Breast epithelium (tissue), 4 donors: ENCODE data around the gene NRG3. TPM values are rescaled to one million over a fixed set of nuclear protein-coding genes. Genes with fewer than 3 reads are reported as not detected.

Source experiments
- DNase-seq, 2 donors: peaks; one replicate each; pipeline ENCODE4 v3.0.0-alpha.2; 2019; ENCODE audit warnings: low spot score in 2 of 2
- H3K27ac ChIP-seq, 2 donors: fragments of 200-600 bp; sonication (generic) in 1 of 2; one replicate each; pipeline ENCODE4 v1.5.1; 2016 to 2019; ENCODE audit warnings: mild to moderate bottlenecking in 1 of 2
- H3K27me3 ChIP-seq, 2 donors: fragments of 200-600 bp; sonication (generic) in 1 of 2; one replicate each; pipeline versions ENCODE4 v1.5.1 to v1.6.0; 2017 to 2019; ENCODE audit warnings: control low read depth in 1 of 2, mild to moderate bottlenecking in 1 of 2
- H3K36me3 ChIP-seq: fragments of 200-600 bp; one replicate; pipeline ENCODE4 v1.5.1; 2019
- H3K4me1 ChIP-seq, 2 donors: fragments of 200-600 bp; sonication (generic); one replicate each; pipeline ENCODE4 v1.5.1; 2016 to 2019; ENCODE audit warnings: control low read depth in 1 of 2
- H3K4me3 ChIP-seq, 3 donors: fragments of 200-600 bp; sonication (generic); 1 replicate in 2 of 3; 2 replicates in 1 of 3; pipeline ENCODE4 v1.5.1; 2016 to 2019; ENCODE audit warnings: mild to moderate bottlenecking in 3 of 3, moderate library complexity in 2 of 3
- H3K9me3 ChIP-seq, 2 donors: fragments of 200-600 bp; sonication (generic) in 1 of 2; one replicate each; pipeline ENCODE4 v1.5.1; 2016 to 2019; ENCODE audit warnings: control low read depth in 1 of 2
- POLR2A ChIP-seq: fragments of 450-650 bp; IDR thresholded peaks from one replicate; pipeline ENCODE4 v1.6.1; 2016; ENCODE audit warnings: antibody characterized with exemption, mild to moderate bottlenecking, moderate library complexity
- POLR2AphosphoS5 ChIP-seq, 3 donors: sonication (generic); formaldehyde crosslinking; IDR thresholded peaks; one replicate each; pipeline ENCODE4 v1.6.1; 2017; ENCODE audit warnings: antibody characterized with exemption in 3 of 3
- intact Hi-C: fragments of 100-400 bp; cut with DNase I; formaldehyde crosslinking; loops from one replicate; pipeline ENCODE4 v1.15.1; 2023; ENCODE audit warnings: low total_unique reads
- total RNA-seq, 3 donors: library from RNA; depleted of rRNA; stranded (reverse); fragments of >200 nt; gene quantifications; one replicate each; pipeline ENCODE4 v1.1.0, GENCODE V29; 2016
- TF ChIP-seq, protein P1 (sequence below), 3 donors: fragments of 450-650 bp; IDR thresholded peaks; one replicate each; pipeline ENCODE4 v1.5.1; 2016 to 2017; ENCODE audit warnings: antibody characterized with exemption in 3 of 3, mild to moderate bottlenecking in 3 of 3, moderate library complexity in 3 of 3

The NRG3 gene
- total RNA-seq, 3 donors from 2014 or later, result 0.16 to 0.88 (median 0.33) TPM

DNA sequence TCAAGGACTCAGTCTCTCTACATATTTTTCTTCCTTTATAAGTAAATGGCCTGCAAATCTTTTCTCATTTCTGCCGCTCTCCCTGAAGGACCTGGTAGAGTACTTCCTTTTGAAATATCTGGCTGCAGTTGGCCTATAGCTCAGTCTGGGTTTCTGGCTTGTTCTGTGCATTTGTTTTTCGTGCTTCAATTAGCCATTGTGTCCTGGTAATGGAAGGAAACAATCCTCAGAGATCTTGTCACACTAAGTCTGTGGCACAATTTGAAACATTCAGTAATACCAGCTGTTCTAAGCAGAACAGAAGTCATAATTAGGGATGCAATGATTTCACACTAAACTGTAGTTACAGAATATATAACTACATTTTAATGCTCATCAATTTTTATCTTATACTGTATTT lies 545.0 kb downstream of the NRG3 start:
- no peaks in the 10 kb centered on the region for H3K36me3 ChIP-seq
- no peaks in the 10 kb centered on the region for H3K4me1 ChIP-seq
- H3K27me3 ChIP-seq, result no peaks in the 10 kb centered on the region
- H3K27ac ChIP-seq, result no peak overlapping the region
- no peaks in the 10 kb centered on the region for H3K9me3 ChIP-seq
- intact Hi-C loops, result no loop called here
- no peak overlapping the region for H3K4me3 ChIP-seq
- TF ChIP-seq, protein P1, sequence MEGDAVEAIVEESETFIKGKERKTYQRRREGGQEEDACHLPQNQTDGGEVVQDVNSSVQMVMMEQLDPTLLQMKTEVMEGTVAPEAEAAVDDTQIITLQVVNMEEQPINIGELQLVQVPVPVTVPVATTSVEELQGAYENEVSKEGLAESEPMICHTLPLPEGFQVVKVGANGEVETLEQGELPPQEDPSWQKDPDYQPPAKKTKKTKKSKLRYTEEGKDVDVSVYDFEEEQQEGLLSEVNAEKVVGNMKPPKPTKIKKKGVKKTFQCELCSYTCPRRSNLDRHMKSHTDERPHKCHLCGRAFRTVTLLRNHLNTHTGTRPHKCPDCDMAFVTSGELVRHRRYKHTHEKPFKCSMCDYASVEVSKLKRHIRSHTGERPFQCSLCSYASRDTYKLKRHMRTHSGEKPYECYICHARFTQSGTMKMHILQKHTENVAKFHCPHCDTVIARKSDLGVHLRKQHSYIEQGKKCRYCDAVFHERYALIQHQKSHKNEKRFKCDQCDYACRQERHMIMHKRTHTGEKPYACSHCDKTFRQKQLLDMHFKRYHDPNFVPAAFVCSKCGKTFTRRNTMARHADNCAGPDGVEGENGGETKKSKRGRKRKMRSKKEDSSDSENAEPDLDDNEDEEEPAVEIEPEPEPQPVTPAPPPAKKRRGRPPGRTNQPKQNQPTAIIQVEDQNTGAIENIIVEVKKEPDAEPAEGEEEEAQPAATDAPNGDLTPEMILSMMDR (IDR thresholded peaks at IDR 0.05), result no peak
- TF ChIP-seq POLR2A (no peak), POLR2AphosphoS5 (IDR thresholded peaks at IDR 0.05) (no peak)
- no peak for DNase-seq

- Histone ChIP-seq H3K27ac (no peak overlapping the region), H3K4me3 (no peak overlapping the region), H3K4me1 (no peaks in the 10 kb centered on the region), H3K27me3 (no peaks in the 10 kb centered on the region), H3K9me3 (peaks cover 0 to 47% of the 10 kb centered on the region in 2 donors), H3K36me3 (no peaks in the 10 kb centered on the region)
- intact Hi-C loops, result no loop called here
- TF ChIP-seq POLR2AphosphoS5 (IDR thresholded peaks at IDR 0.05) (no peak), POLR2A (no peak)
- TF ChIP-seq, protein P1 (IDR thresholded peaks at IDR 0.05), result no peak
- no peak for DNase-seq
Measured at GRCh38 chr10:82429302-82429701, 554.3 kb downstream of the NRG3 start.

DNA sequence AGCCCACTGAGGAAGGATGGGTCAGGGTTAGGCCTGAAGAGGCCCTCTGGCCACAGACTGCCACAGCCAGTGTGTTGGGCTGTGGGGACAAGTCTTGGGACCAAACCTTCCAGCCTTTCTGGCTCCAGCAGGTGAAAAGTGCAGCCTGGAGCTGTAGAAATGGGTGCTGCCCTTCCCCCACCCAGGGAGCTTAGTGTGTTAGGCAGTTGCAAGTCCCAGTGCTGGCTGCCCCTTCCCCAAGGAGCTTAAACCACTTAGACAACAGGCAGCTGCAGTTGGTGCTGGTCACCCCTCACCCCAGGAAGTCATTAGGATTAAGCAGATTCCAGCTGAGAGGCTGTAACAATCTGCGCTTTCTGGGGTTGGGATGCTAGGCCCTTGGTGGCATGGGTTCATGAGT lies 563.3 kb downstream of the NRG3 start:
- no peak overlapping the region for H3K4me3 ChIP-seq
- no peaks in the 10 kb centered on the region for H3K4me1 ChIP-seq
- H3K27ac ChIP-seq, result no peak overlapping the region
- H3K9me3 ChIP-seq, result peaks cover 7 to 15% of the 10 kb centered on the region in 2 donors
- no peak for DNase-seq
- no peaks in the 10 kb centered on the region for H3K27me3 ChIP-seq
- intact Hi-C loops, result no loop called here
- H3K36me3 ChIP-seq, result no peaks in the 10 kb centered on the region
- TF ChIP-seq POLR2A, result no peak
- TF ChIP-seq, protein P1 (IDR thresholded peaks at IDR 0.05), result no peak
- no peak for TF ChIP-seq POLR2AphosphoS5 (IDR thresholded peaks at IDR 0.05)

DNA sequence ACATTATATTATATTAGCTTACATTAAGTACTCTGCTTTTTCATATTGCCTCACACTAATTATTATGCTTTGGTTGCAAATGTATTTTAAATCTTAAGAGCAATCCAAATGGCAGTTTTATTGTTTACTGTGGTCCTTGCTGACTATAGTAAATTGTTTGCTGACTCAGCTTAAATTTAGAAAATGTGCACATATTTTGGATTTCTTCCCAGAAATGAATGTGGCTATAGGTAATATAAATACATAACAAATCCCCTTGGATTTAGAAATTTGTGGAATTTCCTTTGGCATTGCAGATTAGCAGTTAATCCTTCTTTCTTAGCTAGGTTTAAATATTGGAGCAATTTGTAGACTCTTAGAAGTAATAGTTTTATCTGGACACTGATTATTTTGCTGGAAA lies 565.8 kb downstream of the NRG3 start:
- intact Hi-C loops, result no loop called here
- no peak for DNase-seq
- H3K9me3 ChIP-seq, result peaks cover 7 to 8% of the 10 kb centered on the region in 2 donors
- no peaks in the 10 kb centered on the region for H3K4me1 ChIP-seq
- no peaks in the 10 kb centered on the region for H3K36me3 ChIP-seq
- TF ChIP-seq POLR2AphosphoS5 (IDR thresholded peaks at IDR 0.05) (no peak), POLR2A (no peak)
- TF ChIP-seq, protein P1 (IDR thresholded peaks at IDR 0.05), result no peak
- H3K27ac ChIP-seq, result no peak overlapping the region
- H3K27me3 ChIP-seq, result no peaks in the 10 kb centered on the region
- no peak overlapping the region for H3K4me3 ChIP-seq

DNA sequence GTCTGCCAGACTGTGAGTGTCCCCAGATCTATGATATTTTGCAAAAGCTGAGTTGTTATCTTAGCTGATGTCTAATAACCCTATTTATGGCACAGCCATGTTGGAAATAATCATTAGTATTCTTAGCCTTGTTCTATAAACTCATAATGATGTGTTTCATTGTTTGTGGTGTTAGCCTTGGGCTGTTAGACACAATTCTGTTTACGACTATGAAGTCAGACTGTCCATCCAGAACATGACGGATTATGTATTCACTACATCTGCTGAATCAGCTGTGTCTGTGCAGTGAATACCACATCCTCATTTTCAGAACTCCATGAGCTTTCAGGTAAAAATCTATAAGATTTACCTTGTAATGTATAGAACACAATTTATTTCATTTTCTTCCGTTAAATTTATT lies 577.1 kb downstream of the NRG3 start:
- TF ChIP-seq, protein P1 (IDR thresholded peaks at IDR 0.05), result no peak
- TF ChIP-seq POLR2A (no peak), POLR2AphosphoS5 (IDR thresholded peaks at IDR 0.05) (no peak)
- H3K27ac ChIP-seq, result no peak overlapping the region
- no peak overlapping the region for H3K4me3 ChIP-seq
- intact Hi-C loops, result no loop called here
- H3K36me3 ChIP-seq, result no peaks in the 10 kb centered on the region
- DNase-seq, result no peak
- no peaks in the 10 kb centered on the region for H3K27me3 ChIP-seq
- no peaks in the 10 kb centered on the region for H3K9me3 ChIP-seq
- no peaks in the 10 kb centered on the region for H3K4me1 ChIP-seq
